ENCODE results near the gene FLYWCH2. TPM values are rescaled to one million over a fixed set of nuclear protein-coding genes. Genes with fewer than 3 reads are reported as not detected.

Gene FLYWCH2
- total and polyA plus RNA-seq, 2 of the 8 experiments (the other 6 are each of a cell fraction or from before 2014, with no cell fraction given) = 16.4 to 30.7 TPM

GRCh38 chr16:2898831-2899563 is 16.0 kb downstream of the FLYWCH2 start:
- Histone ChIP-seq H2AFZ (ENCODE audit: low read length) (no peak overlapping the region), H3K23ac (ENCODE audit: insufficient read length) (no peak overlapping the region), H3K14ac (ENCODE audit: insufficient read length) (no peak overlapping the region), H3K4me2 (ENCODE audit: insufficient read depth in 1 of 2, low read depth in 2 of 2, low read length in 2 of 2) (no peak overlapping the region), H4K20me1 (replicated peaks in 1 of 2; ENCODE audit: control insufficient read depth in 1 of 2, insufficient read depth in 2 of 2, low read length in 2 of 2) (peaks cover 0 to 5% of the 10 kb centered on the region in 2 experiments), H2BK12ac (ENCODE audit: low read depth, low read length) (no peak overlapping the region), H3K18ac (ENCODE audit: extremely low read depth, low read length) (no peak overlapping the region), H3K23me2 (ENCODE audit: low read depth, low read length) (no peaks in the 10 kb centered on the region), H3K4ac (replicated peaks; ENCODE audit: insufficient read length, low read depth, low read length) (no peak overlapping the region), H3K27me3 (replicated peaks in 1 of 4; ENCODE audit: control insufficient read depth in 3 of 4, extremely low read depth in 1 of 4, insufficient read depth in 3 of 4, low read length in 3 of 4) (no peaks in the 10 kb centered on the region), H2BK20ac (ENCODE audit: low read length) (no peak overlapping the region), H3K4me3 (ENCODE audit: extremely low read depth in 1 of 4, insufficient read depth in 2 of 4, low read depth in 3 of 4, low read length in 4 of 4) (no peak overlapping the region), H2BK15ac (ENCODE audit: low read length) (no peak overlapping the region), H4K5ac (ENCODE audit: insufficient read length, low read depth, low read length) (no peak overlapping the region), H4K8ac (ENCODE audit: extremely low read depth, insufficient read depth, low read length) (no peak overlapping the region), H3K79me2 (ENCODE audit: control insufficient read depth in 1 of 2, insufficient read depth in 2 of 2, low read length in 2 of 2) (no peaks in the 10 kb centered on the region), H2BK120ac (replicated peaks; ENCODE audit: low read depth, low read length) (no peak overlapping the region), H3K9ac (replicated peaks in 1 of 4; ENCODE audit: extremely low read depth in 1 of 4, low read depth in 3 of 4, low read length in 3 of 4) (no peak overlapping the region), H3K36me3 (ENCODE audit: control insufficient read depth in 2 of 4, insufficient read depth in 4 of 4, low read length in 3 of 4) (no peaks in the 10 kb centered on the region; a peak in 2 of 8 replicates), H3K9me3 (ENCODE audit: insufficient read depth in 2 of 2, low read depth in 1 of 2, low read length in 1 of 2) (no peaks in the 10 kb centered on the region), H3K56ac (replicated peaks; ENCODE audit: insufficient read length, low read depth, low read length) (no peak overlapping the region), H3K79me1 (ENCODE audit: low read depth, low read length) (no peaks in the 10 kb centered on the region), H2AK5ac (ENCODE audit: low read depth, low read length) (no peak overlapping the region), H3K4me1 (replicated peaks in 1 of 4; ENCODE audit: control insufficient read depth in 3 of 4, insufficient read depth in 4 of 4, low read length in 3 of 4) (peaks cover 0 to 1% (median 0%) of the 10 kb centered on the region in 4 experiments; a peak in 2 of 7 replicates), H4K91ac (replicated peaks; ENCODE audit: insufficient read length, low read length) (no peak overlapping the region), H3K27ac (ENCODE audit: low read depth, low read length) (no peak overlapping the region), H2BK5ac (ENCODE audit: low read depth, low read length) (no peak overlapping the region)
- DNase-seq (ENCODE audit: low read depth in 1 of 2, low spot score in 2 of 2) (no peak), FAIRE-seq (no peak)
- POLR2A ChIA-PET (ENCODE audit: partially characterized antibody) = interaction anchor here (0.8 to 1.5 kb wide), 4 partner anchors 10 to 142 kb away, joined by 3 to 5 read pairs (median 4); partner anchors contain the start of gene FLYWCH2
- CTCF ChIA-PET (ENCODE audit: partially characterized antibody) = interaction anchor here (0.8 to 2.0 kb wide), 8 partner anchors 8 to 45 kb away, joined by 3 to 9 read pairs (median 4); partner anchors contain the start of gene FLYWCH2
- TF ChIP-seq, protein P1, sequence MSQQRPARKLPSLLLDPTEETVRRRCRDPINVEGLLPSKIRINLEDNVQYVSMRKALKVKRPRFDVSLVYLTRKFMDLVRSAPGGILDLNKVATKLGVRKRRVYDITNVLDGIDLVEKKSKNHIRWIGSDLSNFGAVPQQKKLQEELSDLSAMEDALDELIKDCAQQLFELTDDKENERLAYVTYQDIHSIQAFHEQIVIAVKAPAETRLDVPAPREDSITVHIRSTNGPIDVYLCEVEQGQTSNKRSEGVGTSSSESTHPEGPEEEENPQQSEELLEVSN (IDR thresholded peaks at IDR 0.05) = no peak
- TF ChIP-seq KDM5A (IDR thresholded peaks at IDR 0.05; ENCODE audit: low read length) (no peak), SUZ12 (IDR thresholded peaks at IDR 0.05; ENCODE audit: low read length) (no peak), BRCA1 (IDR thresholded peaks at IDR 0.05; ENCODE audit: low read depth, low read length) (no peak), EP300 (IDR thresholded peaks at IDR 0.05; ENCODE audit: borderline replicate concordance in 1 of 2, low read depth in 2 of 2, low read length in 2 of 2) (no peak), CTBP2 (IDR thresholded peaks at IDR 0.05; ENCODE audit: borderline replicate concordance, insufficient read depth, insufficient read length, low read length) (no peak), MAFK (IDR thresholded peaks at IDR 0.05; ENCODE audit: low read depth, low read length) (no peak), TAF7 (optimal IDR thresholded peaks at IDR 0.05; ENCODE audit: borderline replicate concordance, low read depth, low read length) (no peak), CREB1 (IDR thresholded peaks at IDR 0.05) (no peak)
- WGBS, 2 experiments (ENCODE audit: extremely low coverage in 1 of 2, insufficient coverage in 1 of 2, insufficient read length in 1 of 2, insufficient replicate concordance in 2 of 2, low coverage in 1 of 2, low lambda C conversion rate in 2 of 2, missing lambda C conversion rate in 1 of 2) = 77% methylated on average over 10 of the region's 10 CpGs; no CpG with 5 or more reads in 1 of the 2 experiments
